MM.1S (cell line): ENCODE data around the gene WWTR1.

Experiments used
- DNase-seq: peaks from one replicate; pipeline ENCODE4 v3.0.0-alpha.2; 2015
- H2AFZ ChIP-seq: fragments of 300-600 bp; sonication (generic); 2 replicates; pipeline ENCODE4 v1.6.0; 2016; ENCODE audit warnings: antibody characterized with exemption, low read length
- H3F3A ChIP-seq: fragments of 300-600 bp; sonication (generic); 2 replicates; pipeline ENCODE4 v1.6.1; 2016; ENCODE audit warnings: mild to moderate bottlenecking, antibody characterized with exemption, low read length, moderate library complexity, mixed read lengths; ENCODE audit not compliant: insufficient read depth
- H3K27ac ChIP-seq: fragments of 300-600 bp; sonication (generic); 2 replicates; pipeline ENCODE4 v1.5.1; 2016; ENCODE audit warnings: mild to moderate bottlenecking, low read length
- H3K27me3 ChIP-seq: fragments of 300-600 bp; sonication (generic); replicated peaks from 2 replicates; pipeline ENCODE4 v1.6.0; 2016; ENCODE audit warnings: low read length; ENCODE audit not compliant: insufficient read depth
- H3K36me3 ChIP-seq: fragments of 300-600 bp; sonication (generic); replicated peaks from 2 replicates; pipeline ENCODE4 v1.6.1; 2016; ENCODE audit warnings: mild to moderate bottlenecking, low read length, mixed read lengths; ENCODE audit not compliant: insufficient read depth
- H3K4me1 ChIP-seq: fragments of 300-600 bp; sonication (generic); 2 replicates; pipeline ENCODE4 v1.6.1; 2016; ENCODE audit warnings: low read length, mixed read lengths
- H3K4me2 ChIP-seq: fragments of 300-600 bp; sonication (generic); 2 replicates; pipeline ENCODE4 v1.6.0; 2016; ENCODE audit warnings: low read depth, low read length
- H3K4me3 ChIP-seq: fragments of 300-600 bp; sonication (generic); 2 replicates; pipeline ENCODE4 v1.5.1; 2016; ENCODE audit warnings: low read length, mixed read lengths
- H3K79me2 ChIP-seq: fragments of 300-600 bp; sonication (generic); 2 replicates; pipeline ENCODE4 v1.6.1; 2016; ENCODE audit warnings: mixed run types, low read length, mixed read lengths
- H3K9ac ChIP-seq: fragments of 300-600 bp; sonication (generic); 2 replicates; pipeline ENCODE4 v1.6.1; 2016; ENCODE audit warnings: low read length, mixed read lengths
- H3K9me2 ChIP-seq: fragments of 300-600 bp; sonication (generic); replicated peaks from 2 replicates; pipeline ENCODE4 v1.6.1; 2016; ENCODE audit warnings: mild to moderate bottlenecking, low read length, mixed read lengths; ENCODE audit not compliant: insufficient read depth
- H3K9me3 ChIP-seq: fragments of 300-600 bp; sonication (generic); replicated peaks from 2 replicates; pipeline ENCODE4 v1.6.1; 2016; ENCODE audit warnings: mild to moderate bottlenecking, low read length, mixed read lengths; ENCODE audit not compliant: insufficient read depth
- H4K20me1 ChIP-seq: fragments of 300-600 bp; sonication (generic); 2 replicates; pipeline ENCODE4 v1.6.1; 2016; ENCODE audit warnings: mild to moderate bottlenecking, low read length, moderate library complexity, mixed read lengths; ENCODE audit not compliant: insufficient read depth
- CTCF ChIP-seq: fragments of 300-600 bp; sonication (generic); IDR thresholded peaks from 2 replicates; pipeline ENCODE4 v1.5.1; 2016; ENCODE audit warnings: antibody characterized with exemption, low read length, mixed read lengths
- EZH2 ChIP-seq: fragments of 300-600 bp; sonication (generic); optimal IDR thresholded peaks from 2 replicates; pipeline ENCODE3; 2017; ENCODE audit warnings: low read depth, mild to moderate bottlenecking, antibody characterized with exemption, low read length, mixed read lengths
- EZH2phosphoT487 ChIP-seq: fragments of 300-600 bp; sonication (generic); IDR thresholded peaks from 2 replicates; pipeline ENCODE4 v1.6.1; 2018; ENCODE audit warnings: antibody characterized with exemption, low read length

WWTR1 gene

DNA sequence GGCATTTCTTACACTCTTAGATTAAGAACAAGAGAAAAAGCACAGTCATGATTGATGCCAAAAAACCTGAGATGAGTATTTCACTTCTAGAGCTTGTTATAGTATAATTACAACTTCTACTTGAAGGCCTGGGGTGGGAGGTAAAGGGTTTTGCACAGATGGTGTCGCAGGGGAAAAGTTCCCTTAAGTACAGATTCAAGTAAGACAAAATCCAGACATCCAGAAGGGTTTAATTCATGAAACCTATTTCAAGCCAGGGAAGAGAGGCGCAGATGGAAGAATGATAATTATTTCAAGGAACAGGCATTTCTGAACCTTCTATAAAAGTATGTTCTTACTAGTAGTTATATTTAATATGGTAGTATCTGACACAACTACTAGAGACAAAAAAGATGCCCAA, 112.8 kb downstream of the WWTR1 start:
- DNase-seq = no peak
- Histone ChIP-seq H3K27me3 (no peaks in the 10 kb centered on the region), H3K79me2 (no peaks in the 10 kb centered on the region), H3K9ac (no peak overlapping the region), H4K20me1 (no peaks in the 10 kb centered on the region), H3F3A (no peaks in the 10 kb centered on the region), H3K4me1 (no peaks in the 10 kb centered on the region), H3K27ac (no peak overlapping the region), H2AFZ (no peak overlapping the region), H3K4me3 (no peak overlapping the region), H3K36me3 (no peaks in the 10 kb centered on the region), H3K9me3 (no peaks in the 10 kb centered on the region), H3K9me2 (no peaks in the 10 kb centered on the region), H3K4me2 (no peak overlapping the region)
- TF ChIP-seq CTCF (no peak), EZH2phosphoT487 (no peak), EZH2 (no peak)

- H3F3A ChIP-seq = no peaks in the 10 kb centered on the region
- H3K4me3 ChIP-seq = no peak overlapping the region
- no peak overlapping the region for H2AFZ ChIP-seq
- no peaks in the 10 kb centered on the region for H3K9me3 ChIP-seq
- no peak overlapping the region for H3K9ac ChIP-seq
- no peaks in the 10 kb centered on the region for H3K4me1 ChIP-seq
- H3K27me3 ChIP-seq = no peaks in the 10 kb centered on the region
- H4K20me1 ChIP-seq = no peaks in the 10 kb centered on the region
- H3K4me2 ChIP-seq = no peak overlapping the region
- no peak for DNase-seq
- H3K9me2 ChIP-seq = no peaks in the 10 kb centered on the region
- TF ChIP-seq CTCF (no peak), EZH2phosphoT487 (no peak), EZH2 (no peak)
- H3K36me3 ChIP-seq = no peaks in the 10 kb centered on the region
- H3K27ac ChIP-seq = no peak overlapping the region
- H3K79me2 ChIP-seq = no peaks in the 10 kb centered on the region
Observed at GRCh38 chr3:149542375-149543312, 115.2 kb downstream of the WWTR1 start.

GRCh38 chr3:149541091-149541491, 116.7 kb downstream of the WWTR1 start:
- no peak for DNase-seq
- Histone ChIP-seq H3K27ac (no peak overlapping the region), H4K20me1 (no peaks in the 10 kb centered on the region)

More at GRCh38 chr3:149541091-149541491, 116.7 kb downstream of the WWTR1 start:
- H2AFZ ChIP-seq = no peak overlapping the region
- no peaks in the 10 kb centered on the region for H3K36me3 ChIP-seq
- H3K27me3 ChIP-seq = no peaks in the 10 kb centered on the region
- no peaks in the 10 kb centered on the region for H3K9me2 ChIP-seq
- H3K79me2 ChIP-seq = no peaks in the 10 kb centered on the region
- no peak overlapping the region for H3K4me3 ChIP-seq
- no peak overlapping the region for H3K9ac ChIP-seq
- H3K9me3 ChIP-seq = no peaks in the 10 kb centered on the region
- no peaks in the 10 kb centered on the region for H3K4me1 ChIP-seq
- H3K4me2 ChIP-seq = no peak overlapping the region
- H3F3A ChIP-seq = no peaks in the 10 kb centered on the region
- TF ChIP-seq CTCF (no peak), EZH2phosphoT487 (no peak), EZH2 (no peak)
